ENCODE results near the gene DARS1.

Gene DARS1

GRCh38 chr2:135999899-136000298 lies 14.5 kb upstream of the DARS1 start:
- DNase-seq (ENCODE audit: insufficient read length, low spot score) (no peak), FAIRE-seq (no peak)
- TF ChIP-seq, protein P1, sequence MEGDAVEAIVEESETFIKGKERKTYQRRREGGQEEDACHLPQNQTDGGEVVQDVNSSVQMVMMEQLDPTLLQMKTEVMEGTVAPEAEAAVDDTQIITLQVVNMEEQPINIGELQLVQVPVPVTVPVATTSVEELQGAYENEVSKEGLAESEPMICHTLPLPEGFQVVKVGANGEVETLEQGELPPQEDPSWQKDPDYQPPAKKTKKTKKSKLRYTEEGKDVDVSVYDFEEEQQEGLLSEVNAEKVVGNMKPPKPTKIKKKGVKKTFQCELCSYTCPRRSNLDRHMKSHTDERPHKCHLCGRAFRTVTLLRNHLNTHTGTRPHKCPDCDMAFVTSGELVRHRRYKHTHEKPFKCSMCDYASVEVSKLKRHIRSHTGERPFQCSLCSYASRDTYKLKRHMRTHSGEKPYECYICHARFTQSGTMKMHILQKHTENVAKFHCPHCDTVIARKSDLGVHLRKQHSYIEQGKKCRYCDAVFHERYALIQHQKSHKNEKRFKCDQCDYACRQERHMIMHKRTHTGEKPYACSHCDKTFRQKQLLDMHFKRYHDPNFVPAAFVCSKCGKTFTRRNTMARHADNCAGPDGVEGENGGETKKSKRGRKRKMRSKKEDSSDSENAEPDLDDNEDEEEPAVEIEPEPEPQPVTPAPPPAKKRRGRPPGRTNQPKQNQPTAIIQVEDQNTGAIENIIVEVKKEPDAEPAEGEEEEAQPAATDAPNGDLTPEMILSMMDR (IDR thresholded peaks at IDR 0.05; ENCODE audit: insufficient read depth, missing control alignments), result no peak

- no peak for FAIRE-seq
- DNase-seq (ENCODE audit: insufficient read length, low spot score), result no peak
Observed at GRCh38 chr2:135998879-135999278, 13.5 kb upstream of the DARS1 start.

DNA sequence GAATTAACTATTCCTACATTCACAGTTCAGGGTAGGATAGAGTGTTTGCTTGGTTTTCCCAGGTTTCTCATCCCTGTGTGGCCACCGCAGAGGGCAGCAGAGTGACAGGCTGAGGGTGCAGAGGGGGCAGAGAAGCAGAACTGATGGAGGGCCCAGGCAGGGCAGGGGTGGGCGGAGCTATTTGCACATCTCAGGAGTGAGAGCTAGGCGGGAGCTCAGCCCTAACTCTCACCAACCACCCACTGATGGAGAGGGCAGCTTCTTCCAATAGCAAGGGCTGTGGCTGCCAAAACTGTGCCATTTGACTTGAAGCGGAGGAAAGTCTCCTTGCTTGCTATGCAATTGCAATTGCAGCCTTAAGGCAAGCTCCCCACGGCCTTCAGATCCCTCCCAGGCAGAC lies 12.0 kb upstream of the DARS1 start:
- no peak for FAIRE-seq
- no peak for DNase-seq (ENCODE audit: insufficient read length, low spot score)

More at GRCh38 chr2:135998879-135999278, 13.5 kb upstream of the DARS1 start:
- TF ChIP-seq, protein P1 (IDR thresholded peaks at IDR 0.05; ENCODE audit: insufficient read depth, missing control alignments), result no peak

GRCh38 chr2:135996304-135996703 lies 10.9 kb upstream of the DARS1 start:
- DNase-seq (ENCODE audit: insufficient read length, low spot score) (no peak), FAIRE-seq (no peak)
- TF ChIP-seq, protein P1 (IDR thresholded peaks at IDR 0.05; ENCODE audit: insufficient read depth, missing control alignments), result no peak

More for the DNA sequence above, 12.0 kb upstream of the DARS1 start:
- TF ChIP-seq, protein P1 (IDR thresholded peaks at IDR 0.05; ENCODE audit: insufficient read depth, missing control alignments), result no peak

GRCh38 chr2:135994281-135994680 lies 8.9 kb upstream of the DARS1 start:
- TF ChIP-seq, protein P1 (IDR thresholded peaks at IDR 0.05; ENCODE audit: insufficient read depth, missing control alignments), result no peak
- FAIRE-seq (no peak), DNase-seq (ENCODE audit: insufficient read length, low spot score) (no peak)

- TF ChIP-seq, protein P1 (IDR thresholded peaks at IDR 0.05; ENCODE audit: insufficient read depth, missing control alignments), result no peak
- DNase-seq (ENCODE audit: insufficient read length, low spot score) (no peak), FAIRE-seq (no peak)
Observed at GRCh38 chr2:135993421-135993820, 8.0 kb upstream of the DARS1 start.

GRCh38 chr2:135991861-135992260 lies 6.4 kb upstream of the DARS1 start:
- DNase-seq (ENCODE audit: insufficient read length, low spot score) (no peak), FAIRE-seq (no peak)

More at GRCh38 chr2:135991861-135992260, 6.4 kb upstream of the DARS1 start:
- TF ChIP-seq, protein P1 (IDR thresholded peaks at IDR 0.05; ENCODE audit: insufficient read depth, missing control alignments), result no peak
